ENCODE results near the gene PLCG2. TPM values are rescaled to one million over a fixed set of nuclear protein-coding genes. Genes with fewer than 3 reads are reported as not detected.
A peak's percentile ranks its signal among the peaks of the same experiment; 100 is the strongest.
"Not testable (repeated sequence)": the region's sequence is repeated elsewhere in the genome, so short reads cannot be mapped to it uniquely, and the experiment has no call there.

Gene PLCG2
- total RNA-seq, 1 experiment from 2014 or later: 3.8 TPM

DNA sequence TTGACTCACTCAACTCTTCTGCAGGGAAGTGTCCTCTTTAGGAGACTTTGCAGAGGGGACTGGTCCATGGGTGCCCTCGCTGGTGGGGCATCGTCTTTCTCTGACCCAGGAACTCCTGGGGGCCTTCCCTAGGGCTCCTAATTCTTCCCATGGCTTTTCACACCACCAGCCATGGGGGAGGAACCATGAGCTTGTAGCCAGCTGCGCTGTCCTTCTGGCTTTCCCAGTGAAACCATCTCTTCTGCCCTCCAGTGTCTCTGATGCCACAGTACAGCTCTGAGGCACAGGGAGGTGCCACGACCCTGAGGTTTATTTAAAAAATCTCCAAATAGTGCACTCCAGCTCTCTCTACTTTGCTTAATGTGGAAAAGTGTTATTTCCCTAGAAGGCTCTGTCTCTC lies 153.6 kb downstream of the PLCG2 start:
- in situ Hi-C loops (cut with HindIII; ENCODE audit: low pct_unique_long_range_greater_than_20kb, low sequenced_read_pairs): no loop called here
- DNase-seq (ENCODE audit: low read depth, low spot score): no peak

DNA sequence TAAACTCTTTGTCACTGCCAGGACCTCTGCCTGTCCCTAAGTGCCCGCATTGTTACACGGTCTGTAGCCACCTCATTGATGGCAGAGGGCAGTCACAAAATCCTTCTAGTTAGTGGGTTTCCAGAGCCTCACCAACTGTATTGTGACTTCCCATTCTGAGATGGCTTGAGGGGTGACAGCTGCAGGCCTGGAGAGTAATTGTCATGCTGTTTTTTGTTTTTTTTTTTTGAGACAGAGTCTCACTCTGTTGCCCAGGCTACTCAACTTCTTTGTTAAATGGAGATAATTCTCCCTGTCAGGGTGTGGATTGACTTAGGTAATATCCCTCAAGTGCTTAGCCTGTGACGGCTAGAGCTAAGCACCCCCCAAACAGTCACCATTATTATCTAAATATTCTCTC lies 154.3 kb downstream of the PLCG2 start:
- in situ Hi-C loops (cut with HindIII; ENCODE audit: low pct_unique_long_range_greater_than_20kb, low sequenced_read_pairs): no loop called here
- no peak for DNase-seq (ENCODE audit: low read depth, low spot score)

DNA sequence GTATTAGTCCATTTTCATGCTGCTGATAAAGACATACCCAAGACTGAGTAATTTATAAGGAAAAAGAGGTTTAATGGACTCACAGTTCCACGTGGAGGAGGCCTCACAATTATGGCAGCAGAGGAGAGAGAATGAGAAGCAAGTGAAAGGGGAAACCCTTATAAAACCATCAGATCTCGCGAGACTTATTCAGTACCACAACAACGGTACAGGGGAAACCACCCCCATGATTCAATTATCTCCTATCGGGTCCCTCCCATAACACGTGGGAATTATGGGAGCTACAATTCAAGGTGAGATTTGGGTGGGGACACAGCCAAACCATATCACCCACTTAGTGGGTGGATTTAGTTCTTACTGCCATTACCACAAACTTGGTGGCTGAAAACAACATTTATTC lies 155.6 kb downstream of the PLCG2 start:
- in situ Hi-C loops (cut with HindIII; ENCODE audit: low pct_unique_long_range_greater_than_20kb, low sequenced_read_pairs); DNase-seq (ENCODE audit: low read depth, low spot score): not testable (repeated sequence)

DNA sequence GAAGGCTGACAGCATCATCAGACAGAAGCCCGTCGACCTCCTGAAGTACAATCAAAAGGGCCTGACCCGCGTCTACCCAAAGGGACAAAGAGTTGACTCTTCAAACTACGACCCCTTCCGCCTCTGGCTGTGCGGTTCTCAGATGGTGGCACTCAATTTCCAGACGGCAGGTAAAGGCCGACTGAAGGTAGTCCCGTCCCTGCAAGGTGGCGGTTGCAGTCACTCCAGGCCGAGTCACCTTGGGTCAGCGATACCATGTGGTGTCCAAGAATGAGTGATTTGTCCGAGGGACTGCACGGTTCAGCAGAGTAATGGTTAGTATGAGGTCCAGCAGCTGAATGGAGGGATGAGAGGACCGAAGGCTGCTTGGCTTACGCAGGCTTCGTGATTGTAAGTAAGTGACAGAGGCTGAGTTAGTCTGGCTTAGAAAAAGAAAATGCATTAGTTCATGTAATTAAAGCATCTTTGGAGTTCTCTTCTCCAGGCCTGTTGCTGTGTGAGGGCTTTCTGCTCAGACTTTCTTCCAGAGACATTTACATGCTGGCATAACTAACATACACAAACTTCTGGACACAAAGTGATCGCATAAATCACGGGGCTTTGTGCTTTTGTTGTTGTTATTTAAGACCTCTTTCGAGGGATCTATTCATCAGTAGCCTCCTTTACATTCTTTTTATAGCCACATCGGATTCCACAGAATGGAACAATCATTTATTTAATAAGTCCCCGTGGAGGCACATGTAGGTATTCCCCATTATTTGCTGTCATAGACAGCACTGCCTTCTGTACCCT lies 157.3 kb downstream of the PLCG2 start:
- in situ Hi-C loops (cut with HindIII; ENCODE audit: low pct_unique_long_range_greater_than_20kb, low sequenced_read_pairs): no loop called here
- no peak for DNase-seq (ENCODE audit: low read depth, low spot score)

DNA sequence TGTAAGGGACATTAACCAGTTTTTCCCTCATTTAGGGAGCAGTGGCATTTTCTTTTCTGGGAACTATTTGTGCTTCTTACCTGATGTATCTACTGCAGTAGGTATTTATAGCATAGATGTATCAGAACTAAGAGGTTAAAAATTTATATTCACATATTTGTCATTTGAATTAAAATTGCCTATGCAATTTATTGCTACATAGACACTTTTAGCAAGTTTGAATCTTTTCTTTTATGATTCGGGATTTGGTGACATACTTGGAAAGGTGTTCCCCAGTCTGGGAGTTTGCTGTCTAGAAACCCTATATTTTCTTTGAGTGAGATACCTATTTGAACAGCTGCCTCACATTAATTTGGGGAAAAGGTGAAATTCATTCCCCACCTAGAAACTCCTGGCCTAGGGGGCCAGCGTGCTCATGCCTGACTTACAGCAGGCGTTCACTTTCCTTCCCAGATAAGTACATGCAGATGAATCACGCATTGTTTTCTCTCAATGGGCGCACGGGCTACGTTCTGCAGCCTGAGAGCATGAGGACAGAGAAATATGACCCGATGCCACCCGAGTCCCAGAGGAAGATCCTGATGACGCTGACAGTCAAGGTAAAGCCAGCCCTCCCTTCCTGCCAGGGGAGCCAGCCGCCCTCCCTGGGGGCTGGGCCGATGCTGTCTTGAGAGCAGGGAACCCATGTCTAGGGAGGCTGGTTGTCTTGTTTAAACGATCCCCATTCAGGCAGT lies 158.4 kb downstream of the PLCG2 start:
- no peak for DNase-seq (ENCODE audit: low read depth, low spot score)
- in situ Hi-C loops (cut with HindIII; ENCODE audit: low pct_unique_long_range_greater_than_20kb, low sequenced_read_pairs): no loop called here

DNA sequence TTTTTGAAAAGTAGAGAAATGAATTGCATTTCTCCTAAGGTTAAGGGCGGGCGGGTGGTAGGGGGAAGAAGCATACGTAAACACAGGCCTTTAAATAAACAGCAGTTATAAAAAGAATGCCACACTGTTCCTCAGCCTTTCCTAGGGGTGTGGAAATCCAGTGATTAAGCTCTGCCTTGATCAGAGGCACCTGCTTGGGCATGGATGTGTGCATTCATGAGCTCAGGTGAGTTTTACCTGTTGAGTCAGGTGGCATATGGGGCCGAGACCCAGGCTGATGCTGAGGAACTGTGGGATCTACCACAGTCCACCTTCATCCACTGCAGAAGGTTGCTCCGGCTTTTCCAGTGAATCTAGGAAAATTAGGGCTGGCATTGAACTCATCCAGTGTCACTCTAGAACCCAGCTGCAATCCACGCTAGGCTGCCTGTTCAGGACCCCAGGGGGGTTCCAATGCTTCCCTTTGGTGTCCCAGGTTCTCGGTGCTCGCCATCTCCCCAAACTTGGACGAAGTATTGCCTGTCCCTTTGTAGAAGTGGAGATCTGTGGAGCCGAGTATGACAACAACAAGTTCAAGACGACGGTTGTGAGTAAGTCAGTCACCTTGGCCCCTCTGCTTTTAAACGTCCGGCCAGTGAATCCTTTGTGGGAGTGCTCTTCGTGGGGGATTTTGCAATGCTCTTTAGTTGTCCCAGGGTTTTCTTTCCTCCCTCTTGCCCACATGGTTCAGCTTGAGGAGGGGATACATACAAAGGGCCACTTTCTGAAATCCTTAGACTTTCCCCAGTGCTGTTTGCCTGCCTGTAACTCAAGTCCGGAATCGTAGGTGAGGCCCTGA lies 159.5 kb downstream of the PLCG2 start:
- in situ Hi-C loops (cut with HindIII; ENCODE audit: low pct_unique_long_range_greater_than_20kb, low sequenced_read_pairs): no loop called here
- no peak for DNase-seq (ENCODE audit: low read depth, low spot score)

DNA sequence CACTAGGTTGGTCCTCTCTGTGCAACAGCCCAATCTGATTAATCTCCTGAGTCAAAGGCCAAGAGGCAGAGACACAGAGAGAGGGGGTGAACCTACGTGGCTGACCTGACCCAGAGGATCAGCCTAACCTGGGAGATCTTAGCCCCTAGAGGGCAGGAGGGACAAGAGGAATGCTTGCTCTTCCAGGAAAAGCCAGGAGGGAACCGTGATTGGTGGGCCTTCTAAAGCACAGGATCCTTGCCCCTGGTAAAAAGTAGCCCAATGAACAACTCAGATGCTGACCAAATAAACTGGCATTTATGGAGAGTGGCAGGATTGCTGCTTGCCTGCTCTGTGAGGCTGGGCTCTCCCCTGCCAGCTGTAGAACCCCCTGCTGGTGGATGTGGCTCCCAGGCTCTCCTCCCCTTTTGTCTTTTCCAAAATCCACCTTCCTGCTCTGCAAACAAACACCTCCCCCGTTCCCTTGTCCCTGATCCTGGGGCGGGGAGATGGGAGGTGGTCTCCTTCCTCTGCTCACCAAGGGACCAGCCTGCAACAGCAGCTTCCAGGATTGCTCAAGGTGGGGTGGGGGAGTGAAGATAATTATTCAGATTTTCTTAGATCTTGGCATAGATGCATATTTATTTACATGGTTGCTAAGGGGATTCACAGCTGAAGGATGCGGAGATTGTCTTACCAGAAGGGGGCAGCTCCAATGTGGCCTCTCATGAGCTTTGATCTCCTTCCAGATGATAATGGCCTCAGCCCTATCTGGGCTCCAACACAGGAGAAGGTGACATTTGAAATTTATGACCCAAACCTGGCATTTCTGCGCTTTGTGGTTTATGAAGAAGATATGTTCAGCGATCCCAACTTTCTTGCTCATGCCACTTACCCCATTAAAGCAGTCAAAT lies 160.3 kb downstream of the PLCG2 start:
- peak; percentile 8 for DNase-seq (ENCODE audit: low read depth, low spot score)
- in situ Hi-C loops (cut with HindIII; ENCODE audit: low pct_unique_long_range_greater_than_20kb, low sequenced_read_pairs): no loop called here

DNA sequence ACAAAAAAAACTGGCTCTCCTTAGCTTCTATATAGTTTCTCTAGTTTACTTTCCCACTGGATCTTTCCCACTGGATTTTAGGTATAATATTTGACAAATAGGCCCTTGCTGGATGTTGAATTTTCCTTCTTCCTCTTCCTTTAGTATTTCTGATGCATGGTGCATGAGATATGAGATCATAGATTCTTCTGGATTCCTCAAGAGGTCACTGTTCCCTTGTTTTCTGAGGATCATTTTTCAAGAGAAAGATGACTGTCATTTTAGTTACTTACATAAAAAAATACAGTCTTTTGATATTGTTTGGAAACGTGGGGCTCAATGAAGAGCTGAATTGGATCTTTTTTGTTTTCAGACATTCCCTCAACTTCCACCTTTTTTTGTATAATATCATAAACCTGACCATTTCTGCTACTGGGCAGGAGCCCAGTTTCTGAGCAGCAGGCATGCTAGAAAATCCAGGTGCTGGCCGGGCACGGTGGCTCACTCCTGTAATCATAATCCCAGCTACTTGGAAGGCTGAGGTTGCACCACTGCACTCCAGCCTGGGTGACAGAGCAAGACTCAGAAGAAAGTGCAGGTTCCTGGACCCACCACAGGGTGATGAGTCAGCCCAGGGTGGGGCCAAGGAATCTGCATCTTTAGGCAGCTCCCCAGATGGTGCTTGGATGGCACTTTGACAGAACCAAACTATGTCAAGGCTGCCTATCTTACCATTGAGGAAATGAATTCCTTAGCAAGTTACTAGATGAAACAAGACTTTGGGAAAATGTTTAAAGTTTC lies 161.9 kb downstream of the PLCG2 start:
- peak; percentile 48 for DNase-seq (ENCODE audit: low read depth, low spot score)
- in situ Hi-C loops (cut with HindIII; ENCODE audit: low pct_unique_long_range_greater_than_20kb, low sequenced_read_pairs): no loop called here

DNA sequence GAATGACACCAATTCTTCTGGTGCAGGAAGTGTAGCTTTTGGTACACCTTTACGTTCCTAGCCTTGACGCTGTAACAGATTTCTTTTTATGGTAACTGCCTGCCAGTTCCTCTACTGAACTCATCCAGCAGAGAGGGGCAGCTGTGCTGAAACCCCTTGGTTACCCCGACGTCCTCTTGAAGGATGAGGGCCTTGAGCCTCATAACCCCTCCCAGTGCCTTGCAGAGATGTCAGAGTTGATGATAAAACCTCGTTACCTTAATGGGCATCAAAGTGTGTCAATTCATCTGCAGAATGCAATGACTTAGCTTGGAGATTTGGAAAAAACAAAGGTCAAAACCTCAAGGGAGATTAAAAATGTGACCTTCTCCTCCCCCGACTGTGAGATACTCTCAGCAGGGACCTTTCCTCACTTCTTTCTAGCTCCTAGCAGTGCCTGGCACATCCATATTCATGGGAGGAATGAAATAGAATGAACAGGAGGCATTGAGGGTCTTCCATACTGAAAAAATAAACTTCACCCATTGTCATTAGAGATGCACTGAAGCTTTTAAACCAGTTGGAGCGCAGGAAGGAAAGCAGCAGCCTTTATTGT lies 163.0 kb downstream of the PLCG2 start:
- DNase-seq (ENCODE audit: low read depth, low spot score): no peak
- in situ Hi-C loops (cut with HindIII; ENCODE audit: low pct_unique_long_range_greater_than_20kb, low sequenced_read_pairs): no loop called here

DNA sequence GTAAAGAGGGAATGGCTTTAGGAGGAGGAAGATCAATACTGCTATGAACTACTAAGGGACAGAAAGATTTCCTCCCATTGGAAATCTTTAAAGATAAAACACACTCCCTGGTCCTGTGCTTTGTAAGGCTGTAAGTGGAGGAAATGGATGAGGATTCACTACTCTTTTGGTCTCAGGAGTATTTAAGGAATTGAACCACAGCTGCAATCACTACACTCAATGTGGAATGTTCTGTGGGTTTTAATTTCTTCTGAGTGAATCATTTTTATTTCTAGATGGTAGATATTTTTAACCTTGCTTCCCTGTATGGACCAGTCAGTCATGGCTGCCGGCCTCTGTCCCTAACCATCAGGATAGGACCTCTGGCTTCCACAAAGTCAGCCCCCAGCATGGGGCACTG lies 166.6 kb downstream of the PLCG2 start:
- DNase-seq (ENCODE audit: low read depth, low spot score): no peak
- in situ Hi-C loops (cut with HindIII; ENCODE audit: low pct_unique_long_range_greater_than_20kb, low sequenced_read_pairs): no loop called here

DNA sequence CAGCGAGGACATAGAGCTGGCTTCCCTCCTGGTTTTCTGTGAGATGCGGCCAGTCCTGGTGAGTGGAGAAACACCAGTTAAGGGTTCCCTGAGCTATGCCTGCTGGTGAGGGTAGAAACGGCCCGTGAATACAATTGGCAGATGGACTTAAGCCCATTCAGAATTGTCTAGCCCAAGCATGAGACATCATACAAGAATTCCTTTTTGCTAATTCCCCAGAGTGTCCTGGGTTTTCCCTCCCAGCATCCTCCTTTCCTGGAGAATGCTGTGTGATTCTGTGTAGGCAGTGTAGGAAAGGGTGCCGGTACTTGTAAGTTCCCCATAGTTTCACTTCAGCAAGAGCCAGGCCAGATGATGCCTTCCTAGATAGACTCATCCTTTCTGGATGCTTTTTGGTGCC lies 167.1 kb downstream of the PLCG2 start:
- in situ Hi-C loops (cut with HindIII; ENCODE audit: low pct_unique_long_range_greater_than_20kb, low sequenced_read_pairs): no loop called here
- no peak for DNase-seq (ENCODE audit: low read depth, low spot score)

DNA sequence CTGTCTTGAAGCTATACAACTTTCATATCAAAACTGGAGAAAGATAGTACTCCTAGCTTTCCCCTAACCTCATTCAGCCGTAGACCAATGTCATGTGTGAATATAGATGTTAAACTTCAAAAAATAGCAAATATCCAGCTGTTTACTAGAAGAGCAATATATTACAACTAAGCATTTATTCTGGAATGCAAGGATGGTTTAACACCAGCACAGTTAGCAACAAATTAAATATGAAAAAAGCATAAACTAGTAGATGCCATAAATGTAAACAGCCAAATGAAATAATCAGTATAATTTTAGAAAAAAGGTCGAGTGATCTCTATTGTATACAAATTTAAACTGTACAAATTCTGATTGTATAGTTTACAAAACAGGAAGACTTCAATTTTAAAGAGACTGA lies 172.5 kb downstream of the PLCG2 start:
- DNase-seq (ENCODE audit: low read depth, low spot score): no peak
- in situ Hi-C loops (cut with HindIII; ENCODE audit: low pct_unique_long_range_greater_than_20kb, low sequenced_read_pairs): no loop called here

DNA sequence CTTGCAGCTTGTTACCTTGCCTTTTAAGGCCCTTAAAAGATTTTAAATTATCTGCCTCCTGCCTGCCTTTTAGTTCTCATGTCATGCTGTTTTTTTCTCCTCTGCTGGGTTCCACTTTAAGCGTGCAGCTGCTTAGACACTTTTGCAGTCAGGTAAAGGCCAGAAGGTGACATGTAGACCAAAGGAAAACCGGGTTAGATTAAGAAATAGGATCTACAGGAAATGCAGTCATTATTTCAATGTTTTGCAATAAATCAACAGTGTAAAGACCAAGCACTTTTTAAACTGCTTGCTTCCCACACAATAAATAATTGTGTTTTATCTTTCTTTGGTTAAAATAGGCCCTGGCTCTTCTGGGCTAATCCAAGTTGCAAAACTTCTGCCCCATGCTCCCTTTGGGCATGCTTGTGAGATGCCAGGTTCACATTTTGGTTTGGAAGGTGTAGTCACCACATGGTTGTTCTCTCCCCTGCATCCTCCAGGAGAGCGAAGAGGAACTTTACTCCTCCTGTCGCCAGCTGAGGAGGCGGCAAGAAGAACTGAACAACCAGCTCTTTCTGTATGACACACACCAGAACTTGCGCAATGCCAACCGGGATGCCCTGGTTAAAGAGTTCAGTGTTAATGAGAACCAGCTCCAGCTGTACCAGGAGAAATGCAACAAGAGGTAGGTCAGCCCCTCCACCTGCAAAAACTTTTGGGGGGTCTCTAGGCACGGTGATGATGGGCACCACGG lies 177.3 kb downstream of the PLCG2 start:
- no peak for DNase-seq (ENCODE audit: low read depth, low spot score)
- in situ Hi-C loops (cut with HindIII; ENCODE audit: low pct_unique_long_range_greater_than_20kb, low sequenced_read_pairs): no loop called here

DNA sequence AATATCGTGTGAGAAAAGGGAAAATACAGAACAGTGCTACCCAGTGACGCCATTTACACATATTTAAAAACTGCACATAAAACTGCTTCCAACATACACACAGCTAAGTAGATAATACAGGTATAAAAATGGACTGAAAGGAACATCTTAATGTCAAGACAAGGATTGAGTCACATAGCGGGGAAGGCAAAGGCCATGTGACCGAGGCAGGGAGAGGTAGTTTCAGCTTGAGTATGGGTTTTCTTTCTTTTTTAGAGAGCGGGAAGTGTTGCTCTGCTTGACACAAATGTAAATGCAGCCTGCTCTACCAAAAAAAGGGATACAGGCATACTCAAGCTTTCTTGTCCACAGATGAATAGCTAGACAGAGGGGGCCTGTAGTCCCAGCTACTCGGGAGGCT lies 185.7 kb downstream of the PLCG2 start:
- in situ Hi-C loops (cut with HindIII; ENCODE audit: low pct_unique_long_range_greater_than_20kb, low sequenced_read_pairs): no loop called here
- no peak for DNase-seq (ENCODE audit: low read depth, low spot score)

DNA sequence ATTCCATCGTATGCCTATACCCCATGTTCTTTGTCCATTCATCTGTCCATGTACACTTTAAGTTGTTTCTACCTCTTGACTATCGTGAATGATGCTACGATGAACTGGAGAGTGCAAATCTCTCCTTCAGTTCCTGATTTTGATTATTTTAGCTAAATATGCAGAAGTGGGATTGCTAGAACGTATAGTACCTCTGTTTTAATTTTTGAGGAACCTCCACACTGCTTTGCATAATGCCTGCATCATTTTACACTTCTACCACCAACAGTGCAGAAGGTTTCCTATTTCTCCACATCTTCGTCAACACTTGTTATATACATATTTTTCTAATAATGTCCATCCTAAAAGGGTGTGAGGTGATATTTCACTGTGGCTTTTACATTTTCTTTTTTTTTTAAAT lies 188.3 kb downstream of the PLCG2 start:
- in situ Hi-C loops (cut with HindIII; ENCODE audit: low pct_unique_long_range_greater_than_20kb, low sequenced_read_pairs): no loop called here
- DNase-seq (ENCODE audit: low read depth, low spot score): no peak

DNA sequence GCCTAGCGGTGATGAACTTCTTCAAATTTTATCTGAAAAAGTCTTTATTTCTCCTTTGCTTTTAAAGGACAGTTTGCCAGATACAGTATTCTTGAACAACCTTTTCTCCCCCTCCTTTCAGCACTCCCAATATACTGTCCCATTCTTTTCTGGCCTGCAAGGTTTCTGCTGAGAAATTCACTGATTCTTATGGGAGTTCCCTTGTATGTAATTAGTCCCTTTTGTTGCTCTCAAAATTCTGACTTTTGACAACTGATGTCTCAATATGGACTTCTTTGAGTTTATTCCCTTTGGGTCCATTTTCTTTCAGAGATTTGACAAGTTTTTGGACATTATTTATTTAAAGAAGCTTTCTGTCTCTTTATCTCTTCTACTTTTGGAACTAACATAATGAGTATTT lies 192.8 kb downstream of the PLCG2 start:
- DNase-seq (ENCODE audit: low read depth, low spot score): no peak

More for the DNA sequence above, 192.8 kb downstream of the PLCG2 start:
- in situ Hi-C loops (cut with HindIII; ENCODE audit: low pct_unique_long_range_greater_than_20kb, low sequenced_read_pairs): no loop called here
